IPS DF 4.7 (cell line): Measurements from ENCODE around the gene KIF21A.

ENCODE experiments used
- DNase-seq: peaks from one replicate; pipeline ENCODE4 v3.0.0-alpha.2; 2013; ENCODE audit warnings: low spot score; ENCODE audit errors: extremely low read depth

The KIF21A gene

GRCh38 chr12:39440101-39440500 lies 2.8 kb downstream of the KIF21A start:
- no peak for DNase-seq

- no peak for DNase-seq
These were observed 7.4 kb downstream of the KIF21A start for GRCh38 chr12:39435531-39435930.

- DNase-seq: no peak
These were observed 11.1 kb downstream of the KIF21A start for GRCh38 chr12:39431797-39432196.

GRCh38 chr12:39431002-39431796 lies 11.7 kb downstream of the KIF21A start:
- DNase-seq: no peak

GRCh38 chr12:39429809-39430208 lies 13.1 kb downstream of the KIF21A start:
- DNase-seq: no peak

DNA sequence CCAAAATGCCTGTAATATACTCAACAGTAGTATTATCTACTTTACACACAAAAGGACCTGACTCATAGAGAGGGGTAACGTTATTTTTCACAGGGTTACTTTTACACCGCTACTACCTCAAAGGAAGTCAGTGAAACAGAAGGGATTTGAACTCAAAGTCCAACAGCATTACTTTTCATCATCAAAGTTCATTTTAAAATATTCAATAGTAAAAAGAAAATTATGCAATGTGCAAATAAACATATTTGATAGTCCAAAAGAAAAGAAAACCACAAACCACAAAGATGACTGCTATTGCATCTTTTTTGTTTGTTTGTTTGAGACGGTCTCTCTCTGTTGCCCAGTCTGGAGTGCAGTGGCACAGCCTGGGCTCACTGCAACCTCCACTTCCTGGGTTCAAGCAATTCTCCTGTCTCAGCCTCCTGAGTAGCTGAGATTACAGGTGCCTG lies 15.5 kb downstream of the KIF21A start:
- DNase-seq: no peak

DNA sequence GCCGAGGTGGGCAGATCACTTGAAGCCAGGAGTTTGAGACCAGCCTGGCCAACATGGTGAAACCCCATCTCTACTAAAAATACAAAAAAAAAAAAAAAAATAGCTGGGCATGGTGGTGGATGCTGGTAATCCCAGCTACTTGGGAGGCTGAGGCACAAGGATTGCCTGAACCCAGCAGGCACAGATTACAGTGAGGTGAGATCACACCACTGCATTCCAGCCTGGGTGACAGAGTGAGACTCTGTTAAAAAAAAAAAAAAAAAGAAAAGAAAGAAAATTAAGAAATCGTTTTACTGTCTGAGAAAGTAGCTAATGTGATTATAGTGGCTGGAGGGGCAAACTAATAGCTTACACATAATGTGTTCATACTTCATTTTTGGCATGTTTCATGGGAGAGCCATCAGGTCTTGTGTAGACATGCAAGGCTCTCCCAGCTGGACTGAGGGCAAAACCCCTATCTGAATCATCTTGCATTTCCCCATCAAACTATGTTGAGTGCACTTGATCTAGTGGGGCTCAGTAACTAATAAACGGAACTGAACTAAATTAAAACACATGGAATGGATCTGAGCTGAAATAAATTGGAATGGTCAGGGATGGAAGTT lies 16.2 kb downstream of the KIF21A start:
- no peak for DNase-seq

GRCh38 chr12:39420043-39420442 lies 22.9 kb downstream of the KIF21A start:
- no peak for DNase-seq

- no peak for DNase-seq
These were observed 23.4 kb downstream of the KIF21A start for GRCh38 chr12:39419471-39419870.

DNA sequence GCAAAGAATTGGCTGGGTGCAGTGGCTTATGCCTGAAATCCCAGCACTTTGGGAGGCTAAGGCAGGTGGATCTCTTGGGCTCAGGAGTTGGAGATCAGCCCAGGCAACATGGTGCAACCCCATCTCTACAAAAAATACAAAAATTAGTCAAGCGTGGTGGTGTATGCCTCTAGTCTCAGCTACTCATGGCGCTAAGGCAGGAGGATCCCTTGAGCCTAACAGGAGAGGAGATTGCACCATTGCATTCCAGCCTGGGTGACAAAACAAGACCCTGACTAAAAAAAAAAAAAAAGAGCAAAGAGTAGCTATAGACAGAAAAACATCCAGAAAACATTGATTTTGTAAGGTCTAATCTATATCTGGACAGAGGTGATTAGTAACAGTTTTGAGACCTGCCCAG lies 25.0 kb downstream of the KIF21A start:
- DNase-seq: no peak

- DNase-seq: no peak
These were observed 28.8 kb downstream of the KIF21A start for GRCh38 chr12:39413836-39414771.

DNA sequence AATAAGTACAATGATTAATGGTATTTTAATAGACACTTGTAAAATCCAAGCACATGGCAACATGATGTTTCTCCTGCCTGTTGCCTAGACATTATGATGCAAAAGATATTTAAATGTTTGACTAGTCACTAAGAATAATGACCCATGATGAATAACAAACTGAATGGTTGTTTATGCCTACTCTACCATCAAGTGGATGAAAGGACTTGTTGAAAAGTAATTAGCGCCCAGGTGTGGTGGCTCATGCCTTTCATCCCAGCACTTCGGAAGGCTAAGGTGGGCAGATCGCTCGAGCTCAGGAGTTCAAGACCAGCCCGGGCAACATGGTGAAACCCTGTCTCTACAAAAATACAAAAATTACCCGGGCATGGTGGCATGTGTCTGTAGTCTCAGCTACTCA lies 30.7 kb downstream of the KIF21A start:
- peak; percentile 33 for DNase-seq

- DNase-seq: no peak
These were observed 36.7 kb downstream of the KIF21A start for GRCh38 chr12:39406262-39406661.

- no peak for DNase-seq
These were observed 37.3 kb downstream of the KIF21A start for GRCh38 chr12:39405580-39405979.

DNA sequence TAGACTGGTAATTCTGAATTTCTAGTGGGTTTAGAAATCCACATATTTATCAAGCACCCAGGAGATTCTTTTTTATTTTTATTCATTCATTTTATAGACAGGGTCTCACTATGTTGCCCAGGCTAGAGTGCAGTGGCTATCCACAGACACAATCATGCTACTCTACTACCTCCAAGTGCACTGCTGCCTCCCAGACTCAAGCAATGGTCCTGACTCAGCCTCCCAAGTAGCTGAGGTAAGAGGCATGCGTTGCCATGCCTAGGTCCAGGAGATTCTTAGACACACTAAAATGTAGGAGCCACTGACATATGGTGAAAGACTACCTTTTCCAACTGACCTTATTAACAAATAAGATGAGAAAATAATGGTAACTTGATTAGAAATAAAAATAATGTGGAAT lies 38.9 kb downstream of the KIF21A start:
- DNase-seq: no peak

GRCh38 chr12:39403376-39403775 lies 39.5 kb downstream of the KIF21A start:
- DNase-seq: no peak

DNA sequence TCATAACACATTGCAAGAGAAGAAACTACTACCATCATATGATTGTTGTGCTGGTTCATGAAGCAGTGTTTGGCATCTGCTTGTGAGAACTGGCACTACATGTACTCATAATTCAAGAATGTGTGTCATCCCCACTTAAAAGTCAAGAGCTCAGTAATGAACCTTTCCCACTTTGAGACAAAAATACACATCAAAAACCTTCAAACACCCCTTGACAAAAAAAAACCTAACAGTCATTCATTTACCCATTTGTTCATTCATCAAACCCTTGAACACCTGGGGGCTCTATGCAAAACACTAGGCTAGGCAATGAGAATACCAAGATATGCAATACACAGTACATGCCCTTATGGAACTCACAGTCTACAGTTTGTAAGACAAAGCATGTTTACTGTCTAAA lies 40.0 kb downstream of the KIF21A start:
- DNase-seq: no peak

- DNase-seq: no peak
These were observed 41.5 kb downstream of the KIF21A start for GRCh38 chr12:39401459-39401858.

DNA sequence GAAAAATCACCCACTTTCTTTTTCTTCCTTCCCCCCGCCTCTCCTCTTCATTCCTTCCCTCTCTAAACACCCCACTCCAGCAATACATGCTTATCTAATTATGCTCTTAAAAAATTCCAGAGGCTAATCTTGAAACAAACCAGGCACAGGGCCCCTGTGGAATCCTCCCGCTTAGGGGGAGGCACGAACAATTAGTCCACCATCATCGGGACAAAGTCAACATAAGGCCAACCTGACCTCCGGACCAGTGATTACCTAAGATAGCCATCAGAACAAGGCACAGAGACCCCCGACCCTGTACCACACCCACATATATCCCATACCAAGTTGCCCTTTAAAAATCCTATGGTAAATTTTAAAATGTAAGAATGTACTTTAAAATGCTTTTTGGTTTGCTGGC lies 47.1 kb downstream of the KIF21A start:
- no peak for DNase-seq

- DNase-seq: peak; percentile 78
These were observed 49.0 kb downstream of the KIF21A start for GRCh38 chr12:39393890-39394289.

GRCh38 chr12:39393179-39393578 lies 49.7 kb downstream of the KIF21A start:
- no peak for DNase-seq
